ENCODE measurements around the gene IPO4.

GRCh38 chr14:24157331-24157730 lies 31.3 kb downstream of the IPO4 start:
- TF ChIP-seq CTCF (IDR thresholded peaks at IDR 0.05) = no peak
- no peak for TF ChIP-seq POLR2A (IDR thresholded peaks at IDR 0.05)

Data from suprapubic skin (tissue), 3 donors.